8988T (cell line): ENCODE data around the gene THAP11.

ENCODE experiments used
- DNase-seq: peaks from one replicate; pipeline ENCODE4 v3.0.0; 2011

THAP11 gene

GRCh38 chr16:67886387-67886786 is 44.3 kb downstream of the THAP11 start:
- no peak for DNase-seq

GRCh38 chr16:67888331-67888730 is 46.2 kb downstream of the THAP11 start:
- DNase-seq = no peak

- no peak for DNase-seq
Measured at GRCh38 chr16:67892375-67892774, 50.3 kb downstream of the THAP11 start.

GRCh38 chr16:67892899-67893742 is 51.0 kb downstream of the THAP11 start, which contains the start of gene PSKH1:
TSS of gene PSKH1 (plus strand) at chr16:67893254. CDS start at chr16:67908750, 15,496 bp downstream.
- peak; percentile 100 for DNase-seq
